NB4 (cell line): ENCODE data around the gene KHK.

Source experiments
- CTCF ChIP-seq: IDR thresholded peaks from one replicate; pipeline ENCODE4 v1.5.1; 2012; ENCODE audit warnings: low read depth, low read length
- POLR2A ChIP-seq: IDR thresholded peaks from 2 replicates; pipeline ENCODE4 v1.6.1; 2011; ENCODE audit warnings: mild to moderate bottlenecking; ENCODE audit not compliant: insufficient read length; ENCODE audit errors: extremely low read depth

GRCh38 chr2:27079233-27080139 lies 7.1 kb upstream of the KHK start:
- TF ChIP-seq CTCF = no peak
- TF ChIP-seq POLR2A = no peak
